HEK293 (cell line): ENCODE data around the gene EEFSEC.

ENCODE experiments used
- CTCF ChIA-PET: fragments of 350-600 bp; formaldehyde crosslinking; extraction: SDS; loops from one replicate; lab custom pipeline; 2021; ENCODE audit warnings: antibody characterized with exemption; lab: Yijun Ruan, JAX
- POLR2A ChIA-PET: fragments of 300-600 bp; formaldehyde crosslinking; extraction: SDS; loops from one replicate; lab custom pipeline; 2020; ENCODE audit warnings: antibody characterized with exemption, inconsistent platforms; lab: Yijun Ruan, JAX
- H3K27ac ChIP-seq: fragments of 200-500 bp; sonication (Bioruptor generic); 2 replicates; pipeline ENCODE4 v1.5.1; 2014; ENCODE audit warnings: low read depth, low read length, control low read depth, inconsistent platforms; ENCODE audit errors: extremely low read depth
- H3K36me3 ChIP-seq, 2 experiments: fragments of 200-500 bp in 1 of 2; sonication (Bioruptor generic) in 1 of 2; 1 replicate in 1 of 2; 2 replicates in 1 of 2; pipeline ENCODE4 v1.5.1; 2014 to 2017; ENCODE audit warnings: inconsistent platforms in 2 of 2, low read length in 2 of 2; ENCODE audit not compliant: control insufficient read depth in 2 of 2, insufficient read depth in 1 of 2
- H3K4me1 ChIP-seq: fragments of 200-500 bp; sonication (Bioruptor generic); 2 replicates; pipeline ENCODE4 v1.5.1; 2014; ENCODE audit warnings: mild to moderate bottlenecking, low read length, inconsistent platforms; ENCODE audit not compliant: control insufficient read depth, insufficient read depth
- H3K4me3 ChIP-seq: 2 replicates; pipeline ENCODE4 v1.5.1; 2011; ENCODE audit warnings: low read depth, mild to moderate bottlenecking, control low read depth, low read length, moderate library complexity
- H3K9me3 ChIP-seq: fragments of 200-500 bp; sonication (Bioruptor generic); 2 replicates; pipeline ENCODE4 v1.5.1; 2014; ENCODE audit warnings: low read depth, low read length, inconsistent platforms; ENCODE audit not compliant: control insufficient read depth, insufficient read depth
- ATF2 ChIP-seq: fragments of 450-650 bp; formaldehyde crosslinking; IDR thresholded peaks from 2 replicates; pipeline ENCODE4 v1.5.1; 2016; ENCODE audit warnings: missing biosample characterization, missing genetic modification characterization, low read depth
- HOXA7 ChIP-seq: sonication (generic); formaldehyde crosslinking; IDR thresholded peaks from 2 replicates; pipeline ENCODE4 v1.8.1; 2022; ENCODE audit warnings: missing genetic modification reagents, borderline replicate concordance
- HOXC10 ChIP-seq: sonication (generic); formaldehyde crosslinking; IDR thresholded peaks from 2 replicates; pipeline ENCODE4 v1.8.1; 2023; ENCODE audit warnings: mild to moderate bottlenecking, missing genetic modification reagents
- KLF9 ChIP-seq: fragments of 450-650 bp; formaldehyde crosslinking; IDR thresholded peaks from 2 replicates; pipeline ENCODE4 v1.5.1; 2016; ENCODE audit warnings: missing biosample characterization, missing genetic modification characterization, low read depth
- SP7 ChIP-seq: fragments of 450-650 bp; formaldehyde crosslinking; IDR thresholded peaks from 2 replicates; pipeline ENCODE4 v1.5.1; 2016; ENCODE audit warnings: missing biosample characterization, missing genetic modification characterization
- ZFHX2 ChIP-seq: fragments of 450-650 bp; formaldehyde crosslinking; conservative IDR thresholded peaks from 2 replicates; pipeline ENCODE4 v1.5.1; 2016; ENCODE audit warnings: missing biosample characterization, missing genetic modification characterization
- ZNF133 ChIP-seq: fragments of 450-650 bp; formaldehyde crosslinking; IDR thresholded peaks from 2 replicates; pipeline ENCODE4 v1.5.1; 2016; ENCODE audit warnings: missing biosample characterization, missing genetic modification characterization
- ZNF362 ChIP-seq: fragments of 450-650 bp; formaldehyde crosslinking; IDR thresholded peaks from 2 replicates; pipeline ENCODE4 v1.5.1; 2016; ENCODE audit warnings: missing biosample characterization, missing genetic modification characterization
- ZNF544 ChIP-seq: fragments of 450-650 bp; formaldehyde crosslinking; IDR thresholded peaks from 2 replicates; pipeline ENCODE4 v1.5.0; 2017; ENCODE audit warnings: missing biosample characterization, missing genetic modification characterization
- ZNF585B ChIP-seq: fragments of 450-650 bp; formaldehyde crosslinking; IDR thresholded peaks from 2 replicates; pipeline ENCODE4 v1.5.1; 2016; ENCODE audit warnings: missing biosample characterization, missing genetic modification characterization
- ZNF621 ChIP-seq: fragments of 450-650 bp; formaldehyde crosslinking; IDR thresholded peaks from 2 replicates; pipeline ENCODE4 v1.5.1; 2017; ENCODE audit warnings: missing biosample characterization, missing genetic modification characterization
- ZNF791 ChIP-seq: fragments of 450-650 bp; formaldehyde crosslinking; IDR thresholded peaks from 2 replicates; pipeline ENCODE4 v1.5.1; 2016; ENCODE audit warnings: missing biosample characterization, missing genetic modification characterization
- ZNF837 ChIP-seq: fragments of 450-650 bp; formaldehyde crosslinking; IDR thresholded peaks from 2 replicates; pipeline ENCODE4 v1.5.1; 2016; ENCODE audit warnings: missing biosample characterization, missing genetic modification characterization
- ZSCAN18 ChIP-seq: fragments of 450-650 bp; formaldehyde crosslinking; IDR thresholded peaks from 2 replicates; pipeline ENCODE4 v1.5.1; 2016; ENCODE audit warnings: missing biosample characterization, missing genetic modification characterization
- TF ChIP-seq, protein P1 (sequence below): IDR thresholded peaks from 2 replicates; pipeline ENCODE4 v1.6.1; 2011; ENCODE audit warnings: mild to moderate bottlenecking, low read depth, low read length, borderline replicate concordance
- TF ChIP-seq, protein P2 (sequence below): fragments of 450-650 bp; formaldehyde crosslinking; IDR thresholded peaks from 2 replicates; pipeline ENCODE4 v1.5.1; 2016; ENCODE audit warnings: missing biosample characterization, missing genetic modification characterization

EEFSEC gene

DNA sequence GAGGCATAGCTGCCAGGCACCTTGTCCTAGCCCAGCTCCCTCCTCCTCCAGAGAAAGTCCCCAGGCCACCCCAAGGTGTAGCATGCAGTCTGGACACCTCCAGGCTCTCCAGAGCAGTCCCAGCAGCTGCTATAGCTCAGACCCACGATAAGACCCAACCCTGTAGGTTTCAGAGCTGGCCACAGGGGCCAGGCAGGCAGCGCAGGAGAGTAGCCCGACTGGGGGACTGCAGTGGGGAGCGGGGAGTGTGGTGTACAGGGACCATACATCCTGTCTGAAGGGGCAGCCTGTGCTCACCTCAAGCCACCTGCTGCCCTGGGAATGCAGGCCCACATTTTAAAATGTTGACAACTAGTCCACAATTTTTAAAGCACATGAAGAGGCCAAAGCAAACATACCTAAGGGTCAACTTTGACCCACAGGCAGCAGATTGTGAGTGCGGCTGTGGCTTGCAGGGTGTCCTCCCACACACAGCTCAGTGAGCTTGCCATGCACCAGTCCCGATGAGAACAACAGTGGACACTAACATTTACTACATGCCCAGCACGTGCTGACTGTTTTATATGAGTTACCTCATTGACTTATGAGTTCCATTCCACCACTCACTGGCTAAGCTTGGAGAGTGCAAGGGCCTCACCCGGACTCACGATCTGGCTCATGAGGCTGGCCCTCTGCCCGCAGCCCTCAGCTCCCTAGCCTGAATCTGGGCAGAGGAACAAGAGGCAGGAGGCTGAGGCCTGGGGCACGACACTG is 232.0 kb downstream of the EEFSEC start:
- no peak for TF ChIP-seq ATF2 (tag by site-specific recombination)
- no peak for TF ChIP-seq ZNF544 (tag by site-specific recombination)
- 0 out of 2 replicates have a peak, but pooled peaks have one; percentile 22 for TF ChIP-seq ZFHX2
- TF ChIP-seq, protein P1, sequence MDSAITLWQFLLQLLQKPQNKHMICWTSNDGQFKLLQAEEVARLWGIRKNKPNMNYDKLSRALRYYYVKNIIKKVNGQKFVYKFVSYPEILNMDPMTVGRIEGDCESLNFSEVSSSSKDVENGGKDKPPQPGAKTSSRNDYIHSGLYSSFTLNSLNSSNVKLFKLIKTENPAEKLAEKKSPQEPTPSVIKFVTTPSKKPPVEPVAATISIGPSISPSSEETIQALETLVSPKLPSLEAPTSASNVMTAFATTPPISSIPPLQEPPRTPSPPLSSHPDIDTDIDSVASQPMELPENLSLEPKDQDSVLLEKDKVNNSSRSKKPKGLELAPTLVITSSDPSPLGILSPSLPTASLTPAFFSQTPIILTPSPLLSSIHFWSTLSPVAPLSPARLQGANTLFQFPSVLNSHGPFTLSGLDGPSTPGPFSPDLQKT = no peak
- H3K4me1 ChIP-seq = peaks cover 16% of the 10 kb centered on the region
- CTCF ChIA-PET = no interaction called here

GRCh38 chr3:128388932-128389331 is 235.7 kb downstream of the EEFSEC start:
- H3K36me3 ChIP-seq = no peaks in the 10 kb centered on the region
- TF ChIP-seq SP7 (tag by site-specific recombination) (no peak), ZNF791 (tag by site-specific recombination) (no peak), KLF9 (tag by site-specific recombination) (no peak), ZNF133 (tag by site-specific recombination) (no peak), ZNF362 (no peak), ZNF585B (no peak), ZSCAN18 (tag by site-specific recombination) (no peak), HOXA7 (CRISPR knock-in tag) (no peak), ZNF837 (tag by site-specific recombination) (no peak), HOXC10 (no peak), ZNF621 (no peak)
- TF ChIP-seq, protein P2, sequence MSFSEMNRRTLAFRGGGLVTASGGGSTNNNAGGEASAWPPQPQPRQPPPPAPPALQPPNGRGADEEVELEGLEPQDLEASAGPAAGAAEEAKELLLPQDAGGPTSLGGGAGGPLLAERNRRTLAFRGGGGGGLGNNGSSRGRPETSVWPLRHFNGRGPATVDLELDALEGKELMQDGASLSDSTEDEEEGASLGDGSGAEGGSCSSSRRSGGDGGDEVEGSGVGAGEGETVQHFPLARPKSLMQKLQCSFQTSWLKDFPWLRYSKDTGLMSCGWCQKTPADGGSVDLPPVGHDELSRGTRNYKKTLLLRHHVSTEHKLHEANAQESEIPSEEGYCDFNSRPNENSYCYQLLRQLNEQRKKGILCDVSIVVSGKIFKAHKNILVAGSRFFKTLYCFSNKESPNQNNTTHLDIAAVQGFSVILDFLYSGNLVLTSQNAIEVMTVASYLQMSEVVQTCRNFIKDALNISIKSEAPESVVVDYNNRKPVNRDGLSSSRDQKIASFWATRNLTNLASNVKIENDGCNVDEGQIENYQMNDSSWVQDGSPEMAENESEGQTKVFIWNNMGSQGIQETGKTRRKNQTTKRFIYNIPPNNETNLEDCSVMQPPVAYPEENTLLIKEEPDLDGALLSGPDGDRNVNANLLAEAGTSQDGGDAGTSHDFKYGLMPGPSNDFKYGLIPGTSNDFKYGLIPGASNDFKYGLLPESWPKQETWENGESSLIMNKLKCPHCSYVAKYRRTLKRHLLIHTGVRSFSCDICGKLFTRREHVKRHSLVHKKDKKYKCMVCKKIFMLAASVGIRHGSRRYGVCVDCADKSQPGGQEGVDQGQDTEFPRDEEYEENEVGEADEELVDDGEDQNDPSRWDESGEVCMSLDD (tag by site-specific recombination) = no peak
- H3K27ac ChIP-seq = no peak overlapping the region
- CTCF ChIA-PET = no interaction called here
- no peak overlapping the region for H3K4me3 ChIP-seq
- no peaks in the 10 kb centered on the region for H3K4me1 ChIP-seq
- POLR2A ChIA-PET = no interaction called here
- H3K9me3 ChIP-seq = no peaks in the 10 kb centered on the region

More for the DNA sequence above, 232.0 kb downstream of the EEFSEC start:
- no peak overlapping the region for H3K27ac ChIP-seq
- H3K36me3 ChIP-seq = no peaks in the 10 kb centered on the region
- POLR2A ChIA-PET = no interaction called here
- H3K4me3 ChIP-seq = no peak overlapping the region
- H3K9me3 ChIP-seq = no peaks in the 10 kb centered on the region
